AG04450 (cell line): ENCODE measurements around the gene CACNA2D3. TPM values are rescaled to one million over a fixed set of nuclear protein-coding genes. Genes with fewer than 3 reads are reported as not detected.

ENCODE experiments used
- CTCF ChIA-PET: fragments of 300-600, 350-600 bp; formaldehyde crosslinking; extraction: SDS; loops from one replicate; lab custom pipeline; 2022; ENCODE audit warnings: antibody characterized with exemption, inconsistent platforms; lab: Charles Lee
- POLR2A ChIA-PET: fragments of 350-600 bp; formaldehyde crosslinking; extraction: SDS; loops from one replicate; lab custom pipeline; 2021; ENCODE audit warnings: antibody characterized with exemption, inconsistent platforms; lab: Yijun Ruan, JAX
- DNase-seq: peaks from one replicate; pipeline ENCODE4 v3.0.0-alpha.2; 2011; ENCODE audit warnings: low read depth, low spot score
- H3K27ac ChIP-seq: one replicate; pipeline ENCODE4 v1.5.1; 2012; ENCODE audit warnings: low read depth, low read length, control low read depth
- H3K27me3 ChIP-seq: one replicate; pipeline ENCODE4 v1.6.0; 2012; ENCODE audit warnings: low read length; ENCODE audit not compliant: control insufficient read depth, insufficient read depth
- H3K4me3 ChIP-seq: 2 replicates; pipeline ENCODE4 v1.5.1; 2011; ENCODE audit warnings: mild to moderate bottlenecking, low read depth, low read length, control low read depth
- H3K9me3 ChIP-seq: 2 replicates; pipeline ENCODE4 v1.5.1; 2012; ENCODE audit warnings: low read length; ENCODE audit not compliant: control insufficient read depth, insufficient read depth
- polyA plus RNA-seq: library from polyadenylated mRNA; depleted of rRNA; stranded (reverse); fragments of >200 nt; gene quantifications from 2 replicates; pipeline ENCODE4 v1.2.3, GENCODE V29; 2011
- TF ChIP-seq, protein P1 (sequence below): IDR thresholded peaks from 2 replicates; pipeline ENCODE4 v1.5.1; 2011; ENCODE audit warnings: low read depth, low read length, control low read depth, inconsistent platforms

Gene CACNA2D3
- polyA plus RNA-seq, 1 experiment = 0.32 TPM

- DNase-seq = no peak
- Histone ChIP-seq H3K27me3 (no peaks in the 10 kb centered on the region), H3K4me3 (no peak overlapping the region), H3K27ac (no peak overlapping the region), H3K9me3 (no peaks in the 10 kb centered on the region; the same call in 1 of the 2 replicates)
- CTCF ChIA-PET = no interaction called here
- TF ChIP-seq, protein P1, sequence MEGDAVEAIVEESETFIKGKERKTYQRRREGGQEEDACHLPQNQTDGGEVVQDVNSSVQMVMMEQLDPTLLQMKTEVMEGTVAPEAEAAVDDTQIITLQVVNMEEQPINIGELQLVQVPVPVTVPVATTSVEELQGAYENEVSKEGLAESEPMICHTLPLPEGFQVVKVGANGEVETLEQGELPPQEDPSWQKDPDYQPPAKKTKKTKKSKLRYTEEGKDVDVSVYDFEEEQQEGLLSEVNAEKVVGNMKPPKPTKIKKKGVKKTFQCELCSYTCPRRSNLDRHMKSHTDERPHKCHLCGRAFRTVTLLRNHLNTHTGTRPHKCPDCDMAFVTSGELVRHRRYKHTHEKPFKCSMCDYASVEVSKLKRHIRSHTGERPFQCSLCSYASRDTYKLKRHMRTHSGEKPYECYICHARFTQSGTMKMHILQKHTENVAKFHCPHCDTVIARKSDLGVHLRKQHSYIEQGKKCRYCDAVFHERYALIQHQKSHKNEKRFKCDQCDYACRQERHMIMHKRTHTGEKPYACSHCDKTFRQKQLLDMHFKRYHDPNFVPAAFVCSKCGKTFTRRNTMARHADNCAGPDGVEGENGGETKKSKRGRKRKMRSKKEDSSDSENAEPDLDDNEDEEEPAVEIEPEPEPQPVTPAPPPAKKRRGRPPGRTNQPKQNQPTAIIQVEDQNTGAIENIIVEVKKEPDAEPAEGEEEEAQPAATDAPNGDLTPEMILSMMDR = no peak
- POLR2A ChIA-PET = no interaction called here
Measured at GRCh38 chr3:54665016-54665600, 542.8 kb downstream of the CACNA2D3 start.

GRCh38 chr3:54668236-54668635 lies 545.9 kb downstream of the CACNA2D3 start:
- ChIA-PET POLR2A (no interaction called here), CTCF (no interaction called here)
- Histone ChIP-seq H3K27me3 (peaks cover 2% of the 10 kb centered on the region), H3K27ac (no peak overlapping the region), H3K9me3 (no peaks in the 10 kb centered on the region), H3K4me3 (no peak overlapping the region)
- DNase-seq = no peak
- TF ChIP-seq, protein P1 = no peak

DNA sequence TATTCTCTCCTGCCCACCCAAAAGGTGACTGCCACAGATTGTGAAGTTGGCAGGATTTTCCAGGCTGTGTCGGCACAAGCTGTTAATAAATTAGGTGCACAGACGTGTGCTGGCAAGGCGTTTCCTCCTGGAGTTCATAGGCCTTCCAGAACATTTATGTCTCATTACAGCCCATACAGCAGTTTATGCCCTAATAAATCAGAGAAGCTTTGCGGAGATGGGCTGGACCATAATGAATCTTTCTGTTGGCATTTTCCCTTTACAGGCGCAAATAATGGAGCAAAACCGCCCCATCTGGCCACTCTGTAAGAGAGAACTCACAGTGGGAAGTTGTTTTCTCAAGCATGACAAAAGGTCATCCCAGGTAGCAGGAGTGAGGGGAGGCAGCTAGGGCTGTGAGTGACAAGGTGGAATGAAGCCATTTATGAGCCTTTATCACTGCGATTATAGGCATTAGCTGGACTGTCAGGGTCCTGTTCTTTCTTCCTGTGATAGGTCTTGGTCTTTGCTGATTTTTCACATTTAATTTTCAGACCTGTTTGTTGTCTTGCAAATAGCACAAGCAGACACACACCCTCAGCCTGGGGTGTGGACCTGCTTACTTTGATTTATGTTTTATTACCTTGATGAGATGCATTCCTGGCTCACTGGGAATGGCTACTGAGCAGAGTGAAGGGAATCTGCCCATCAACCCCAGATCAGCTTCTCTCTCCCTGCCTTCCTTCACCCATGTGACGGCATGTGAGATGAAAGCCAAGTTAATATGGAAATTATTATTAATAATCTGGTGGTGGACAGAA lies 548.0 kb downstream of the CACNA2D3 start:
- TF ChIP-seq, protein P1 = no peak
- Histone ChIP-seq H3K27me3 (peaks cover 2% of the 10 kb centered on the region), H3K27ac (no peak overlapping the region), H3K4me3 (no peak overlapping the region), H3K9me3 (no peaks in the 10 kb centered on the region)
- DNase-seq = no peak
- CTCF ChIA-PET = no interaction called here
- POLR2A ChIA-PET = no interaction called here

DNA sequence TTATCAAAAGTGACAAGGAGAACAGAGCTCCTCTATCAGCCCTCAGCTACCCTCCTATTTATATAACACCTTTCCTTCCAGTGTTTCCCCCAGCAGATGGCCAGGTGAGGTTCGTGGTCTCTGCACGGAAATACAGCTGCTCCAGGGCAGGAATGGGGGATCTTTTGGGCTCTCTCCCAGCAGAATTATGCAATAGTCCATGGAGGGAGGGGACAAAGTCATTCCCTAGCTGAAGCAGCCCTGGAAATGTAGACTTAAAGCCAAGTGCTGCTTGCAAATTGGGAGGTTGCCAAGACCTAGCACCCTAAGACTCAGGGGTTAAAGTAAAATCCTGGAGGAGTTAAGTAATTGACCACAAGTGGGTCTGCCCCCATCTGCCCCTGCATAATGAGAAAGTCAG lies 549.2 kb downstream of the CACNA2D3 start:
- ChIA-PET POLR2A (no interaction called here), CTCF (no interaction called here)
- Histone ChIP-seq H3K4me3 (no peak overlapping the region), H3K9me3 (no peaks in the 10 kb centered on the region), H3K27me3 (peaks cover 2% of the 10 kb centered on the region), H3K27ac (no peak overlapping the region)
- TF ChIP-seq, protein P1 = no peak
- DNase-seq = no peak

GRCh38 chr3:54676087-54676486 lies 553.7 kb downstream of the CACNA2D3 start:
- DNase-seq = no peak
- no peaks in the 10 kb centered on the region for H3K9me3 ChIP-seq
- TF ChIP-seq, protein P1 = no peak
- CTCF ChIA-PET = interaction anchor here (0.6 kb wide), 1 partner anchor 1667 kb away, joined by 3 read pairs; no protein-coding TSS in a partner anchor
- peaks cover 1% of the 10 kb centered on the region for H3K27me3 ChIP-seq
- no peak overlapping the region for H3K4me3 ChIP-seq
- no peak overlapping the region for H3K27ac ChIP-seq
- POLR2A ChIA-PET = no interaction called here
